ENCODE measurements around the gene TMEM205. TPM values are rescaled to one million over a fixed set of nuclear protein-coding genes. Genes with fewer than 3 reads are reported as not detected.

Gene TMEM205
- total and polyA plus RNA-seq, 10 of the 15 experiments (the other 5 are each of a cell fraction or from before 2014, with no cell fraction given) = 27.8 to 144 (median 88.3) TPM

- H2AFZ ChIP-seq (ENCODE audit: control insufficient read depth, low read depth, low read length) = no peak overlapping the region
- H3K4me3 ChIP-seq = no peak overlapping the region
- no peak for TF ChIP-seq CUX1 (IDR thresholded peaks at IDR 0.05; ENCODE audit: insufficient replicate concordance, low read depth, low read length)
- no peak for TF ChIP-seq TARDBP (IDR thresholded peaks at IDR 0.05; ENCODE audit: borderline replicate concordance)
- no peak for TF ChIP-seq SPI1 (IDR thresholded peaks at IDR 0.05; ENCODE audit: borderline replicate concordance, insufficient read depth, low read depth, low read length)
- no peak for TF ChIP-seq RUNX3 (IDR thresholded peaks at IDR 0.05; ENCODE audit: low read length)
- no peak for TF ChIP-seq MYB (IDR thresholded peaks at IDR 0.05; ENCODE audit: borderline replicate concordance, low read depth, low read length)
- no peak for TF ChIP-seq LARP7 (IDR thresholded peaks at IDR 0.05)
- TF ChIP-seq HDAC2 (IDR thresholded peaks at IDR 0.05) = no peak
- TF ChIP-seq MXI1 (IDR thresholded peaks at IDR 0.05; ENCODE audit: low read depth, low read length) = no peak
- TF ChIP-seq SUZ12 (IDR thresholded peaks at IDR 0.05; ENCODE audit: unreplicated experiment) = no peak
- TF ChIP-seq, protein P1, sequence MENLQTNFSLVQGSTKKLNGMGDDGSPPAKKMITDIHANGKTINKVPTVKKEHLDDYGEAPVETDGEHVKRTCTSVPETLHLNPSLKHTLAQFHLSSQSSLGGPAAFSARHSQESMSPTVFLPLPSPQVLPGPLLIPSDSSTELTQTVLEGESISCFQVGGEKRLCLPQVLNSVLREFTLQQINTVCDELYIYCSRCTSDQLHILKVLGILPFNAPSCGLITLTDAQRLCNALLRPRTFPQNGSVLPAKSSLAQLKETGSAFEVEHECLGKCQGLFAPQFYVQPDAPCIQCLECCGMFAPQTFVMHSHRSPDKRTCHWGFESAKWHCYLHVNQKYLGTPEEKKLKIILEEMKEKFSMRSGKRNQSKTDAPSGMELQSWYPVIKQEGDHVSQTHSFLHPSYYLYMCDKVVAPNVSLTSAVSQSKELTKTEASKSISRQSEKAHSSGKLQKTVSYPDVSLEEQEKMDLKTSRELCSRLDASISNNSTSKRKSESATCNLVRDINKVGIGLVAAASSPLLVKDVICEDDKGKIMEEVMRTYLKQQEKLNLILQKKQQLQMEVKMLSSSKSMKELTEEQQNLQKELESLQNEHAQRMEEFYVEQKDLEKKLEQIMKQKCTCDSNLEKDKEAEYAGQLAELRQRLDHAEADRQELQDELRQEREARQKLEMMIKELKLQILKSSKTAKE (IDR thresholded peaks at IDR 0.05; ENCODE audit: low read depth, poor library complexity, severe bottlenecking) = no peak
- TF ChIP-seq, protein P2, sequence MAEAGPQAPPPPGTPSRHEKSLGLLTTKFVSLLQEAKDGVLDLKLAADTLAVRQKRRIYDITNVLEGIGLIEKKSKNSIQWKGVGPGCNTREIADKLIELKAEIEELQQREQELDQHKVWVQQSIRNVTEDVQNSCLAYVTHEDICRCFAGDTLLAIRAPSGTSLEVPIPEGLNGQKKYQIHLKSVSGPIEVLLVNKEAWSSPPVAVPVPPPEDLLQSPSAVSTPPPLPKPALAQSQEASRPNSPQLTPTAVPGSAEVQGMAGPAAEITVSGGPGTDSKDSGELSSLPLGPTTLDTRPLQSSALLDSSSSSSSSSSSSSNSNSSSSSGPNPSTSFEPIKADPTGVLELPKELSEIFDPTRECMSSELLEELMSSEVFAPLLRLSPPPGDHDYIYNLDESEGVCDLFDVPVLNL (IDR thresholded peaks at IDR 0.05; ENCODE audit: low read depth, low read length) = no peak
- TF ChIP-seq MTA3 (IDR thresholded peaks at IDR 0.05; ENCODE audit: borderline replicate concordance, low read length) = no peak
- TF ChIP-seq SUPT20H (IDR thresholded peaks at IDR 0.05; ENCODE audit: borderline replicate concordance, control insufficient read depth, low read depth, low read length) = no peak
- SMC1A ChIA-PET (ENCODE audit: uncharacterized antibody, unreplicated experiment) = interaction anchor here (2.9 kb wide), 1 partner anchor 28 kb away, joined by 28 read pairs; the partner anchor contains the start of gene SWSAP1
- no peak for DNase-seq (ENCODE audit: low read depth, low spot score)
- H3K27me3 ChIP-seq (replicated peaks in 1 of 2; ENCODE audit: control insufficient read depth in 2 of 2, insufficient read depth in 2 of 2, low read length in 1 of 2) = no peaks in the 10 kb centered on the region
- POLR2A ChIA-PET = interaction anchor here (3.1 to 3.4 kb wide), 2 partner anchors 28 to 34 kb away, joined by 14 to 48 read pairs; partner anchors contain the start of gene SWSAP1
- no TSS peak for BruUV-seq (replicated peaks)
- peaks cover 10% of the 10 kb centered on the region for H3K79me2 ChIP-seq (ENCODE audit: control insufficient read depth, insufficient read depth, low read length)
- peaks cover 5% of the 10 kb centered on the region; the same call in 2 of the 3 replicates for H3K9me3 ChIP-seq (replicated peaks; ENCODE audit: control insufficient read depth, insufficient read depth, low read length)
- FAIRE-seq = no peak
- ATAC-seq = no peak
- no peaks in the 10 kb centered on the region for H4K20me1 ChIP-seq (ENCODE audit: control insufficient read depth, insufficient read depth)
- H3K4me2 ChIP-seq (ENCODE audit: control insufficient read depth, insufficient read depth) = no peak overlapping the region
- 67% methylated on average over 7 of the region's 7 CpGs for WGBS (ENCODE audit: insufficient coverage, insufficient replicate concordance, low lambda C conversion rate, missing lambda C conversion rate)
- intact Hi-C loops (cut with micrococcal nuclease; ENCODE audit: unreplicated experiment) = loop anchor here (2.0 kb wide), 1 partner anchor 27 kb away; the partner anchor contains the start of gene SWSAP1
- H3K9ac ChIP-seq (ENCODE audit: control insufficient read depth, insufficient read depth, low read length) = no peak overlapping the region
- H3K36me3 ChIP-seq (ENCODE audit: control insufficient read depth in 2 of 2, insufficient read depth in 2 of 2, low read length in 1 of 2) = no peaks in the 10 kb centered on the region
- RAD21 ChIA-PET (ENCODE audit: unreplicated experiment) = interaction anchor here (1.8 to 2.2 kb wide), 3 partner anchors 24 to 30 kb away, joined by 11 to 20 read pairs (median 12); partner anchors contain the start of gene SWSAP1
- in situ Hi-C loops (cut with MboI) = no loop called here
- H3K27ac ChIP-seq (ENCODE audit: control insufficient read depth, insufficient read depth) = no peak overlapping the region
- CTCF ChIA-PET = interaction anchor here (1.5 to 2.2 kb wide), 3 partner anchors 27 to 33 kb away, joined by 5 to 9 read pairs (median 8); partner anchors contain the start of gene SWSAP1
- peaks cover 11% of the 10 kb centered on the region for H3K4me1 ChIP-seq (ENCODE audit: control insufficient read depth, insufficient read depth, low read length)
Observed at GRCh38 chr19:11347546-11348039, 1.5 kb upstream of the TMEM205 start.
